OCI-LY7 (cell line): ENCODE results near the gene TMEM38A. TPM values are rescaled to one million over a fixed set of nuclear protein-coding genes. Genes with fewer than 3 reads are reported as not detected.

ENCODE experiments used
- BruUV-seq: library from RNA; stranded (reverse); fragments of 400-500 nt; replicated peaks from 2 replicates; lab custom pipeline; 2021; lab: Mats Ljungman, UMichigan
- CTCF ChIA-PET: fragments of 300-600 bp; sonication (Branson Sonifier 250); formaldehyde crosslinking; loops from one replicate; lab custom pipeline; 2022; ENCODE audit warnings: antibody characterized with exemption; ENCODE audit not compliant: unreplicated experiment; lab: Charles Lee
- POLR2A ChIA-PET: fragments of 300-600 bp; sonication (Branson Sonifier 250); formaldehyde crosslinking; loops from one replicate; lab custom pipeline; 2022; ENCODE audit warnings: antibody characterized with exemption; lab: Charles Lee
- DNase-seq: peaks from one replicate; pipeline ENCODE4 v3.0.0-alpha.2; 2015; ENCODE audit warnings: low spot score
- H2AFZ ChIP-seq: fragments of 200-600 bp; sonication (generic), shearing (Covaris generic); 2 replicates; pipeline ENCODE4 v1.6.1; 2014; ENCODE audit warnings: mild to moderate bottlenecking, antibody characterized with exemption, low read length, moderate library complexity
- H3K27ac ChIP-seq: fragments of 200-600 bp; sonication (generic); 2 replicates; pipeline ENCODE4 v1.5.1; 2014; ENCODE audit warnings: mixed run types, low read depth, mild to moderate bottlenecking, moderate library complexity, low read length, inconsistent platforms; ENCODE audit not compliant: poor library complexity, severe bottlenecking
- H3K36me3 ChIP-seq: fragments of 200-600 bp; sonication (generic); 2 replicates; pipeline ENCODE4 v1.6.1; 2014; ENCODE audit warnings: mild to moderate bottlenecking, antibody characterized with exemption, low read length, moderate library complexity, mixed read lengths; ENCODE audit not compliant: insufficient read depth
- H3K4me1 ChIP-seq: fragments of 200-600 bp; sonication (generic); 2 replicates; pipeline ENCODE4 v1.5.1; 2014; ENCODE audit warnings: mild to moderate bottlenecking, low read length; ENCODE audit not compliant: insufficient read depth, poor library complexity, severe bottlenecking
- H3K4me2 ChIP-seq: fragments of 200-600 bp; sonication (generic); 2 replicates; pipeline ENCODE4 v1.6.1; 2014; ENCODE audit warnings: mild to moderate bottlenecking, low read length
- H3K4me3 ChIP-seq: fragments of 200-600 bp; sonication (generic); 2 replicates; pipeline ENCODE4 v1.5.1; 2014; ENCODE audit warnings: mild to moderate bottlenecking, low read depth, low read length; ENCODE audit not compliant: poor library complexity, severe bottlenecking
- H3K79me2 ChIP-seq: fragments of 200-600 bp; sonication (generic); 2 replicates; pipeline ENCODE4 v1.6.1; 2016; ENCODE audit warnings: low read depth, mild to moderate bottlenecking, low read length, moderate library complexity, mixed read lengths; ENCODE audit not compliant: insufficient read depth
- H3K9me2 ChIP-seq: fragments of 200-600 bp; sonication (generic); 2 replicates; pipeline ENCODE4 v1.6.1; 2016; ENCODE audit warnings: mild to moderate bottlenecking, low read length, mixed read lengths; ENCODE audit not compliant: insufficient read depth
- H3K9me3 ChIP-seq: fragments of 200-600 bp; sonication (generic); 2 replicates; pipeline ENCODE4 v1.6.1; 2014; ENCODE audit warnings: mild to moderate bottlenecking, mixed run types, low read length, mixed read lengths
- H4K20me1 ChIP-seq: fragments of 200-600 bp; sonication (generic); 2 replicates; pipeline ENCODE4 v1.6.1; 2014; ENCODE audit warnings: mild to moderate bottlenecking, antibody characterized with exemption, low read length, moderate library complexity, mixed read lengths; ENCODE audit not compliant: insufficient read depth
- EZH2phosphoT487 ChIP-seq: fragments of 200-600 bp; sonication (generic); IDR thresholded peaks from 2 replicates; pipeline ENCODE4 v1.6.1; 2018; ENCODE audit warnings: low read depth, borderline replicate concordance, mild to moderate bottlenecking, mixed run types, antibody characterized with exemption, low read length, moderate library complexity, mixed read lengths
- intact Hi-C: fragments of 100-400 bp; cut with micrococcal nuclease; formaldehyde crosslinking; loops from one replicate; pipeline ENCODE4 v1.10.0; 2022; ENCODE audit not compliant: unreplicated experiment
- total RNA-seq, 2 experiments: library from RNA; depleted of rRNA in 1 of 2; stranded (reverse); fragments of >200 nt in 1 of 2; shearing (Covaris generic) in 1 of 2; gene quantifications; 2 replicates each; pipeline ENCODE4 v1.2.3, GENCODE V29; 2014 to 2022
- TF ChIP-seq, protein P1 (sequence below): fragments of 200-600 bp; sonication (generic); conservative IDR thresholded peaks from 2 replicates; pipeline ENCODE4 v1.5.1; 2014; ENCODE audit warnings: mild to moderate bottlenecking, antibody characterized with exemption, low read length, moderate library complexity, mixed read lengths

The TMEM38A gene
- total RNA-seq, 2 experiments from 2014 or later = 18.1 to 20.4 TPM

DNA sequence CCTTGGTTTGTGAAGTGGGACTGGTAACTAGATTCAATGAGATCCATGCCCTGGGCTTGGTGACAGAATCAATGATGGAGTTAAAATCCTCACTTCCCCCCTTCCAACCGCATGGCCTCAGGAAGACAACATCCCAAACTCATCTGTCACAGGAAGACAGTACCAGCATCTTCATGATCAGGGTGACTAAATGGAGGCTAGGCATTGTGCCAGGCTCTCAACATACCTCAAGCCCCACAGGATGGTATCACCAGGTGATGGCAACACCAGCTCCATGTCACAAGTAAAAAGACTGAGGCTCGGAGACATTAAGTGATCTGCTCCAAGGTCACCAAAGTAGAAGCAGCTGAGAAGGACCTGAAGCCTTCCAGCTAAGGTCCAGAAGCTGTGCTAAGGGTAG is 47.1 kb upstream of the TMEM38A start:
- Histone ChIP-seq H3K9me3 (no peaks in the 10 kb centered on the region), H4K20me1 (peaks cover 56% of the 10 kb centered on the region), H3K4me1 (peaks cover 65% of the 10 kb centered on the region), H3K4me2 (no peak overlapping the region), H3K4me3 (no peak overlapping the region), H3K79me2 (peaks cover 100% of the 10 kb centered on the region), H3K36me3 (peaks cover 14% of the 10 kb centered on the region; the same call in 1 of the 2 replicates), H3K27ac (no peak overlapping the region), H2AFZ (no peak overlapping the region), H3K9me2 (no peaks in the 10 kb centered on the region)
- ChIA-PET POLR2A (interaction anchor here (1.0 kb wide), 1 partner anchor 23 kb away, joined by 3 read pairs; no protein-coding TSS in a partner anchor), CTCF (no interaction called here)
- intact Hi-C loops = no loop called here
- no peak for TF ChIP-seq EZH2phosphoT487
- TF ChIP-seq, protein P1, sequence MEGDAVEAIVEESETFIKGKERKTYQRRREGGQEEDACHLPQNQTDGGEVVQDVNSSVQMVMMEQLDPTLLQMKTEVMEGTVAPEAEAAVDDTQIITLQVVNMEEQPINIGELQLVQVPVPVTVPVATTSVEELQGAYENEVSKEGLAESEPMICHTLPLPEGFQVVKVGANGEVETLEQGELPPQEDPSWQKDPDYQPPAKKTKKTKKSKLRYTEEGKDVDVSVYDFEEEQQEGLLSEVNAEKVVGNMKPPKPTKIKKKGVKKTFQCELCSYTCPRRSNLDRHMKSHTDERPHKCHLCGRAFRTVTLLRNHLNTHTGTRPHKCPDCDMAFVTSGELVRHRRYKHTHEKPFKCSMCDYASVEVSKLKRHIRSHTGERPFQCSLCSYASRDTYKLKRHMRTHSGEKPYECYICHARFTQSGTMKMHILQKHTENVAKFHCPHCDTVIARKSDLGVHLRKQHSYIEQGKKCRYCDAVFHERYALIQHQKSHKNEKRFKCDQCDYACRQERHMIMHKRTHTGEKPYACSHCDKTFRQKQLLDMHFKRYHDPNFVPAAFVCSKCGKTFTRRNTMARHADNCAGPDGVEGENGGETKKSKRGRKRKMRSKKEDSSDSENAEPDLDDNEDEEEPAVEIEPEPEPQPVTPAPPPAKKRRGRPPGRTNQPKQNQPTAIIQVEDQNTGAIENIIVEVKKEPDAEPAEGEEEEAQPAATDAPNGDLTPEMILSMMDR = no peak
- DNase-seq = no peak
- BruUV-seq = no TSS peak

DNA sequence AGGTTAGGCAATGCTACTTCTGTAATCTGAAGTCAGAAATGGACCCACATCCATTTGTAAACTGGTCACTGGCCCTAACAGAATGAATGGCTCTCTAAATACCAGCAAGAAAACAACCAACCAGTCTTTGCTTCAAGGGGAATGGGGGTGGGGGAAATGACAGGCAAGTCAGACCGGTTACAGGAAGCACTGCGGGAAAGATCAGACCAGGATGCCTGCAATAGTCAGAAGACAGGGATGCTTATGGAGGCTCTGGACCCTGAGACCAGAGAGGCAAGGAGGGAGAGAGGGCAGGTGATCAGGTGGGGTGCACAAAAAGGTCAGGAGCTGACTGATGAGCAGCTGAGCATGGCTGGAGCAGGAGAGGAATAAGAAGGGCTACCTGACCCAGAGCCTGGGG is 46.0 kb upstream of the TMEM38A start:
- no peak for DNase-seq
- peaks cover 57% of the 10 kb centered on the region for H4K20me1 ChIP-seq
- BruUV-seq = no TSS peak
- no peaks in the 10 kb centered on the region for H3K9me3 ChIP-seq
- H3K79me2 ChIP-seq = peaks cover 100% of the 10 kb centered on the region
- no peak overlapping the region for H2AFZ ChIP-seq
- H3K4me3 ChIP-seq = no peak overlapping the region
- POLR2A ChIA-PET = no interaction called here
- H3K27ac ChIP-seq = no peak overlapping the region
- H3K4me1 ChIP-seq = peaks cover 65% of the 10 kb centered on the region
- CTCF ChIA-PET = no interaction called here
- intact Hi-C loops = no loop called here
- TF ChIP-seq, protein P1 = no peak
- TF ChIP-seq EZH2phosphoT487 = no peak
- peaks cover 14% of the 10 kb centered on the region; the same call in 1 of the 2 replicates for H3K36me3 ChIP-seq
- no peaks in the 10 kb centered on the region for H3K9me2 ChIP-seq
- H3K4me2 ChIP-seq = no peak overlapping the region

DNA sequence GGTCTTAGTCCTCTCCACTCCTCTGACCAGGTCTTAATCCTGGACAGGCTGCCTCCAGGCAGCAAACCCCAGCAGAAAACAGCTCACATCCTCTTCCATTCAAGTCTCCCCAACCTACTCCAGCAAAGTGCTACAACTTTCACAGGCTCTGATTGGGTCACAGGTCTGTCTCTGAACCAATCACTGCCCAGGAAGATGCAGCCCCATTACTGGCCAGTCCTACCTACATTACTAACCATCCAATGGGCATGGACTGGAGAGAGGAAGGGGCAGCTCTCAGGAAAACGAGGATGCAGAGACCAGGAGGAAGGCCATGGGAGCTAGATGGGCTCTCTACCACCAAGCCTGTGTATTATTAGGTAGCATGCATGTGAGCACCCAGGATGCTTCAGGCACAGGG is 45.1 kb upstream of the TMEM38A start:
- H3K9me3 ChIP-seq = no peaks in the 10 kb centered on the region
- no peak overlapping the region for H3K27ac ChIP-seq
- no peak for DNase-seq
- H3K9me2 ChIP-seq = no peaks in the 10 kb centered on the region
- H3K4me2 ChIP-seq = no peak overlapping the region
- no peak overlapping the region for H3K4me3 ChIP-seq
- H2AFZ ChIP-seq = no peak overlapping the region
- intact Hi-C loops = no loop called here
- TF ChIP-seq, protein P1 = no peak
- no peak for TF ChIP-seq EZH2phosphoT487
- CTCF ChIA-PET = no interaction called here
- peaks cover 73% of the 10 kb centered on the region for H3K4me1 ChIP-seq
- peaks cover 20% of the 10 kb centered on the region; the same call in 1 of the 2 replicates for H3K36me3 ChIP-seq
- BruUV-seq = no TSS peak
- peaks cover 100% of the 10 kb centered on the region for H3K79me2 ChIP-seq
- POLR2A ChIA-PET = no interaction called here
- peaks cover 57% of the 10 kb centered on the region for H4K20me1 ChIP-seq
